Nephron progenitor cell (in vitro differentiated cells): ENCODE results near the gene SLC25A33.

ENCODE experiments used
- DNase-seq: peaks from one replicate; pipeline ENCODE4 v3.0.0; 2021
- H3K27ac Mint-ChIP-seq: 2 replicates; pipeline ENCODE4 v1.8.0; 2021; ENCODE audit warnings: mild to moderate bottlenecking, moderate library complexity, mixed read lengths
- H3K27me3 Mint-ChIP-seq: 2 replicates; pipeline ENCODE4 v1.8.0; 2021; ENCODE audit warnings: mild to moderate bottlenecking, low read depth, mixed read lengths; ENCODE audit not compliant: poor library complexity
- H3K36me3 Mint-ChIP-seq: 2 replicates; pipeline ENCODE4 v1.8.0; 2021; ENCODE audit warnings: low read depth, mixed read lengths
- H3K4me1 Mint-ChIP-seq: 2 replicates; pipeline ENCODE4 v1.8.0; 2021; ENCODE audit warnings: mixed read lengths
- H3K4me3 Mint-ChIP-seq: 2 replicates; pipeline ENCODE4 v1.8.0; 2021; ENCODE audit warnings: mild to moderate bottlenecking, moderate library complexity, mixed read lengths
- H3K9me3 Mint-ChIP-seq: 2 replicates; pipeline ENCODE4 v1.8.0; 2021; ENCODE audit warnings: mild to moderate bottlenecking, moderate library complexity, mixed read lengths
- CTCF ChIP-seq: fragments of 200-600 bp; sonication (generic); IDR thresholded peaks from 2 replicates; pipeline ENCODE4 v1.5.0; 2021; ENCODE audit warnings: antibody characterized with exemption

Gene SLC25A33

GRCh38 chr1:9549955-9550546 is 10.8 kb downstream of the SLC25A33 start:
- no peaks in the 10 kb centered on the region for H3K9me3 Mint-ChIP-seq
- no peak for TF ChIP-seq CTCF
- peak overlapping the region; percentile 29 for H3K27ac Mint-ChIP-seq
- DNase-seq: no peak
- peaks cover 24% of the 10 kb centered on the region for H3K4me1 Mint-ChIP-seq
- H3K4me3 Mint-ChIP-seq: no peak overlapping the region
- H3K36me3 Mint-ChIP-seq: peaks cover 33% of the 10 kb centered on the region
- no peaks in the 10 kb centered on the region for H3K27me3 Mint-ChIP-seq

GRCh38 chr1:9551984-9552383 is 12.7 kb downstream of the SLC25A33 start:
- Mint-ChIP-seq H3K36me3 (peaks cover 48% of the 10 kb centered on the region), H3K4me1 (peaks cover 16% of the 10 kb centered on the region), H3K27ac (peak overlapping the region; percentile 11), H3K4me3 (no peak overlapping the region), H3K27me3 (no peaks in the 10 kb centered on the region), H3K9me3 (no peaks in the 10 kb centered on the region)
- no peak for DNase-seq
- no peak for TF ChIP-seq CTCF

GRCh38 chr1:9553736-9554144 is 14.5 kb downstream of the SLC25A33 start:
- no peaks in the 10 kb centered on the region for H3K9me3 Mint-ChIP-seq
- H3K27me3 Mint-ChIP-seq: no peaks in the 10 kb centered on the region
- H3K4me1 Mint-ChIP-seq: peaks cover 25% of the 10 kb centered on the region
- H3K4me3 Mint-ChIP-seq: no peak overlapping the region
- TF ChIP-seq CTCF: no peak
- DNase-seq: no peak
- H3K36me3 Mint-ChIP-seq: peaks cover 42% of the 10 kb centered on the region
- H3K27ac Mint-ChIP-seq: no peak overlapping the region

GRCh38 chr1:9555942-9556341 is 16.7 kb downstream of the SLC25A33 start:
- Mint-ChIP-seq H3K4me1 (peaks cover 25% of the 10 kb centered on the region), H3K36me3 (peaks cover 35% of the 10 kb centered on the region), H3K9me3 (no peaks in the 10 kb centered on the region), H3K27me3 (no peaks in the 10 kb centered on the region), H3K27ac (peak overlapping the region; percentile 23), H3K4me3 (no peak overlapping the region)
- no peak for TF ChIP-seq CTCF
- DNase-seq: no peak

- Mint-ChIP-seq H3K27me3 (no peaks in the 10 kb centered on the region), H3K27ac (no peak overlapping the region), H3K4me1 (peaks cover 23% of the 10 kb centered on the region), H3K9me3 (peaks cover 4% of the 10 kb centered on the region), H3K36me3 (peaks cover 47% of the 10 kb centered on the region), H3K4me3 (no peak overlapping the region)
- TF ChIP-seq CTCF: no peak
- no peak for DNase-seq
Measured at GRCh38 chr1:9557624-9558023, 18.4 kb downstream of the SLC25A33 start.

- TF ChIP-seq CTCF: no peak
- DNase-seq: peak; percentile 7
- no peak overlapping the region for H3K4me3 Mint-ChIP-seq
- peak overlapping the region; percentile 52 for H3K27ac Mint-ChIP-seq
- peaks cover 50% of the 10 kb centered on the region for H3K36me3 Mint-ChIP-seq
- H3K4me1 Mint-ChIP-seq: peaks cover 23% of the 10 kb centered on the region
- peaks cover 9% of the 10 kb centered on the region for H3K9me3 Mint-ChIP-seq
- no peaks in the 10 kb centered on the region for H3K27me3 Mint-ChIP-seq
Measured at GRCh38 chr1:9558271-9558945, 19.1 kb downstream of the SLC25A33 start.
